B cell (primary cell): Measurements from ENCODE around the gene KIAA0753. TPM values are rescaled to one million over a fixed set of nuclear protein-coding genes. Genes with fewer than 3 reads are reported as not detected.

Experiments
- ATAC-seq: fragments of 200-7000 bp; cut with Tn5 transposase; one replicate; pipeline ENCODE4 v1.10.0; 2021; ENCODE audit warnings: low read depth, mild to moderate bottlenecking, moderate number of reproducible peaks, moderate library complexity
- CTCF ChIA-PET: fragments of 350-600 bp; sonication (Branson Sonifier 250); formaldehyde crosslinking; loops from one replicate; lab custom pipeline; 2021; ENCODE audit warnings: antibody characterized with exemption, inconsistent platforms; lab: Charles Lee
- POLR2A ChIA-PET: fragments of 350-600 bp; sonication (Branson Sonifier 250); formaldehyde crosslinking; loops from one replicate; lab custom pipeline; 2021; ENCODE audit warnings: antibody characterized with exemption; lab: Charles Lee
- DNase-seq: peaks from one replicate; pipeline ENCODE4 v3.0.0; 2013
- H2AFZ ChIP-seq: 2 replicates; pipeline ENCODE4 v1.6.1; 2012; ENCODE audit warnings: mild to moderate bottlenecking, low read depth, low read length; ENCODE audit not compliant: insufficient read depth, poor library complexity, severe bottlenecking
- H3K27ac ChIP-seq, 2 donors: 1 replicate in 1 of 2; 2 replicates in 1 of 2; pipeline ENCODE4 v1.5.1; 2012 to 2013; ENCODE audit warnings: low read length in 2 of 2, mild to moderate bottlenecking in 2 of 2, moderate library complexity in 1 of 2
- H3K27me3 ChIP-seq, 4 experiments: fragments of 200-600 bp in 1 of 4; sonication (generic) in 1 of 4; replicated peaks in 1 of 4; 1 replicate in 2 of 4; 2 replicates in 2 of 4; pipeline versions ENCODE4 v1.6.1 to v1.7.0; 2013 to 2016; ENCODE audit warnings: low read length in 3 of 4, mild to moderate bottlenecking in 2 of 4, mixed read lengths in 1 of 4, moderate library complexity in 1 of 4; ENCODE audit not compliant: insufficient read depth in 4 of 4, control insufficient read depth in 3 of 4; ENCODE audit errors: control extremely low read depth in 1 of 4
- H3K36me3 ChIP-seq, 2 experiments: replicated peaks in 1 of 2; 1 replicate in 1 of 2; 2 replicates in 1 of 2; pipeline versions ENCODE4 v1.6.1 to v1.7.1; 2013; ENCODE audit warnings: low read length in 1 of 2; ENCODE audit not compliant: insufficient read depth in 2 of 2, control insufficient read depth in 1 of 2; ENCODE audit errors: control extremely low read depth in 1 of 2, extremely low read depth in 1 of 2
- H3K4me1 ChIP-seq, 2 donors: fragments of 200-600 bp in 1 of 2; sonication (generic) in 1 of 2; 1 replicate in 1 of 2; 2 replicates in 1 of 2; pipeline versions ENCODE4 v1.5.1 to v1.6.1; 2013 to 2017; ENCODE audit warnings: low read length in 2 of 2; ENCODE audit not compliant: control insufficient read depth in 2 of 2, insufficient read depth in 2 of 2
- H3K4me2 ChIP-seq: replicated peaks from 2 replicates; pipeline ENCODE3; 2012; ENCODE audit warnings: mild to moderate bottlenecking, low read depth, low read length; ENCODE audit not compliant: poor library complexity, severe bottlenecking
- H3K4me3 ChIP-seq, 5 experiments: fragments of 200-600 bp in 1 of 5; sonication (generic) in 1 of 5; 1 replicate in 3 of 5; 2 replicates in 2 of 5; pipeline versions ENCODE4 v1.5.1 to v1.7.0; 2011 to 2016; ENCODE audit warnings: low read length in 4 of 5, mild to moderate bottlenecking in 4 of 5, low read depth in 2 of 5, control low read depth in 1 of 5, moderate library complexity in 1 of 5; ENCODE audit not compliant: insufficient read depth in 1 of 5; ENCODE audit errors: control extremely low read depth in 1 of 5, extremely low read depth in 1 of 5
- H3K79me2 ChIP-seq: fragments of 200-600 bp; sonication (generic); one replicate; pipeline ENCODE4 v1.6.0; 2016; ENCODE audit warnings: low read length; ENCODE audit not compliant: control insufficient read depth, insufficient read depth
- H3K9ac ChIP-seq: fragments of 200-600 bp; sonication (generic); 2 replicates; pipeline ENCODE4 v1.6.1; 2017; ENCODE audit warnings: mild to moderate bottlenecking, low read length, moderate library complexity
- H3K9me3 ChIP-seq, 3 donors: one replicate each; pipeline versions ENCODE4 v1.6.1 to v1.7.1; 2013; ENCODE audit warnings: low read length in 2 of 3; ENCODE audit not compliant: control insufficient read depth in 2 of 3, insufficient read depth in 1 of 3; ENCODE audit errors: control extremely low read depth in 1 of 3
- H4K20me1 ChIP-seq: 2 replicates; pipeline ENCODE4 v1.6.0; 2012; ENCODE audit warnings: mild to moderate bottlenecking, low read length; ENCODE audit not compliant: insufficient read depth, control insufficient read depth, poor library complexity, severe bottlenecking
- H3K27ac Mint-ChIP-seq: one replicate; pipeline ENCODE4 v1.8.0; 2021; ENCODE audit warnings: mixed read lengths
- H3K27me3 Mint-ChIP-seq: one replicate; pipeline ENCODE4 v1.8.0; 2021; ENCODE audit warnings: mixed read lengths
- H3K4me1 Mint-ChIP-seq: one replicate; pipeline ENCODE4 v1.8.0; 2021; ENCODE audit warnings: mixed read lengths
- H3K4me3 Mint-ChIP-seq: one replicate; pipeline ENCODE4 v1.8.0; 2021; ENCODE audit warnings: mixed read lengths
- H3K9me3 Mint-ChIP-seq: one replicate; pipeline ENCODE4 v1.8.0; 2022; ENCODE audit warnings: mixed read lengths; ENCODE audit not compliant: insufficient read depth
- EZH2 ChIP-seq: IDR thresholded peaks from 2 replicates; pipeline ENCODE4 v1.6.1; 2012; ENCODE audit warnings: borderline replicate concordance, low read depth, mild to moderate bottlenecking, moderate library complexity, low read length; ENCODE audit not compliant: insufficient read depth, poor library complexity, severe bottlenecking
- WGBS: methylation state at CpG from one replicate; pipeline ENCODE4 v1.1.5; 2013; ENCODE audit warnings: missing lambda C conversion rate; ENCODE audit not compliant: insufficient coverage; 5-methylcytosine and 5-hydroxymethylcytosine counted together
- intact Hi-C: fragments of 100-400 bp; cut with micrococcal nuclease; formaldehyde crosslinking; loops from one replicate; pipeline ENCODE4 v1.10.0; 2022
- polyA minus RNA-seq: library from RNA; depleted of rRNA, polyadenylated mRNA; stranded (reverse); fragments of >200 nt; gene quantifications from 2 replicates; pipeline ENCODE4 v1.2.3, GENCODE V29; 2012
- polyA plus RNA-seq: library from polyadenylated mRNA; depleted of rRNA; stranded (reverse); fragments of >200 nt; gene quantifications from 2 replicates; pipeline ENCODE4 v1.2.3, GENCODE V29; 2012
- total RNA-seq, 2 donors: library from RNA; stranded (reverse); fragments of 120-200 nt in 1 of 2; gene quantifications; 1 replicate in 1 of 2; 2 replicates in 1 of 2; pipeline versions ENCODE4 v1.2.3 to v1.2.4, GENCODE V29; 2013 to 2022
- TF ChIP-seq, protein P1 (sequence below): fragments of 200-600 bp; IDR thresholded peaks from one replicate; pipeline ENCODE4 v1.8.0; 2022; ENCODE audit warnings: antibody characterized with exemption, mild to moderate bottlenecking

The KIAA0753 gene
- total RNA-seq (28.7 and 29.1 TPM in 2 replicates), polyA plus RNA-seq (5.9 and 6.3 TPM in 2 replicates), polyA minus RNA-seq (6.5 and 14.4 TPM in 2 replicates)
- 12.1 TPM for total RNA-seq (2013)

DNA sequence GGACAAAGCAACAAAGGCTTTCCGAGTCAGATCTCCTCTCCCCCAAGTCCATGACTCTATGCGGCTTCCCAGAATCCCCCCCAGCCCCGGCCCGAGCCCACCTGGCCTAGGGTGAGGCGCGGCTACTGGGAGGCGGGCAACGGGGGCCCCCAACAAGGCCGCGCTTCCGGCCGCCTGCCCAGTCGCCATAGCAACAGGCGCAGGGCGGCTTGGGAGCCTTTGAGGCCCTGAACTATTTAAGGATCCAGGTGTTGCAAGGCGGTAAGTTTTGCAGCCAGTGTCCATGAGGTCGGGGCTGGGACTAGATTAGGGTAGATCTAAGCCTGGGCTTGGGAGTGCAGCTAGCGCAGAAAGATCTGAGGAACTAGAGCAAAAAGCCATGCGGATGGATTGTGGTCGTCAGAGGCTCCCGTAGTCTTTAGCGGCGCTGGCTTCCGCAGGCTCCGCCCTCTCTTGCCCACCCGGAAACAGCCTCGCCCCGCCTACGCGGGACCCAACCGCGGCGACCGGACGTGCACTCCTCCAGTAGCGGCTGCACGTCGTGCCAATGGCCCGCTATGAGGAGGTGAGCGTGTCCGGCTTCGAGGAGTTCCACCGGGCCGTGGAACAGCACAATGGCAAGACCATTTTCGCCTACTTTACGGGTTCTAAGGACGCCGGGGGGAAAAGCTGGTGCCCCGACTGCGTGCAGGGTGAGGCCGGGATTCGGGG, at the start of gene KIAA0753, which contains the start of gene TXNDC17:
Gene KIAA0753 (minus strand): TSS at position 176 of the 711 bp plus-strand sequence. CDS start 5,608 bp downstream, outside the sequence.
Gene TXNDC17 (plus strand): TSS at position 525 of the 711 bp plus-strand sequence. CDS start 23 bp downstream, at position 548.
- DNase-seq (peak; percentile 95), ATAC-seq (peak; percentile 95)
- TF ChIP-seq, protein P1, sequence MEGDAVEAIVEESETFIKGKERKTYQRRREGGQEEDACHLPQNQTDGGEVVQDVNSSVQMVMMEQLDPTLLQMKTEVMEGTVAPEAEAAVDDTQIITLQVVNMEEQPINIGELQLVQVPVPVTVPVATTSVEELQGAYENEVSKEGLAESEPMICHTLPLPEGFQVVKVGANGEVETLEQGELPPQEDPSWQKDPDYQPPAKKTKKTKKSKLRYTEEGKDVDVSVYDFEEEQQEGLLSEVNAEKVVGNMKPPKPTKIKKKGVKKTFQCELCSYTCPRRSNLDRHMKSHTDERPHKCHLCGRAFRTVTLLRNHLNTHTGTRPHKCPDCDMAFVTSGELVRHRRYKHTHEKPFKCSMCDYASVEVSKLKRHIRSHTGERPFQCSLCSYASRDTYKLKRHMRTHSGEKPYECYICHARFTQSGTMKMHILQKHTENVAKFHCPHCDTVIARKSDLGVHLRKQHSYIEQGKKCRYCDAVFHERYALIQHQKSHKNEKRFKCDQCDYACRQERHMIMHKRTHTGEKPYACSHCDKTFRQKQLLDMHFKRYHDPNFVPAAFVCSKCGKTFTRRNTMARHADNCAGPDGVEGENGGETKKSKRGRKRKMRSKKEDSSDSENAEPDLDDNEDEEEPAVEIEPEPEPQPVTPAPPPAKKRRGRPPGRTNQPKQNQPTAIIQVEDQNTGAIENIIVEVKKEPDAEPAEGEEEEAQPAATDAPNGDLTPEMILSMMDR: no peak
- TF ChIP-seq EZH2: no peak
- peak within 1 kb of the TSS; percentile 99 for H3K27ac Mint-ChIP-seq
- H3K4me2 ChIP-seq: peak within 1 kb of the TSS; percentile 87
- H3K9ac ChIP-seq: peak within 1 kb of the TSS; percentile 90
- H3K9me3 Mint-ChIP-seq: no peaks in the 10 kb centered on the region
- H3K4me3 ChIP-seq: peak within 1 kb of the TSS; percentile 83 to 94 (median 89)
- H3K27me3 ChIP-seq: no peaks in the 10 kb centered on the region
- H3K9me3 ChIP-seq: no peaks in the 10 kb centered on the region
- ChIA-PET CTCF (no interaction called here), POLR2A (interaction anchor here (0.6 to 1.5 kb wide), 5 partner anchors 10 to 1452 kb away, joined by 3 to 5 read pairs (median 3); partner anchors contain the start of genes C17orf100 and MED31)
- H3K4me1 Mint-ChIP-seq: peaks cover 37% of the 10 kb centered on the region
- intact Hi-C loops: loop anchor here (1.0 to 2.0 kb wide), 3 partner anchors 11 to 196 kb away; partner anchors contain the start of genes C17orf100, MED31 and PIMREG
- peak within 1 kb of the TSS; percentile 64 to 89 for H3K27ac ChIP-seq
- peaks cover 12% of the 10 kb centered on the region for H4K20me1 ChIP-seq
- H3K36me3 ChIP-seq: peaks cover 1 to 28% of the 10 kb centered on the region in 2 experiments
- peaks cover 22 to 30% of the 10 kb centered on the region in 2 donors for H3K4me1 ChIP-seq
- under 1% methylated on average over 52 of the region's 52 CpGs for WGBS
- peaks cover 54% of the 10 kb centered on the region for H3K79me2 ChIP-seq
- H3K4me3 Mint-ChIP-seq: peak within 1 kb of the TSS; percentile 98
- no peaks in the 10 kb centered on the region for H3K27me3 Mint-ChIP-seq
- H2AFZ ChIP-seq: peak within 1 kb of the TSS; percentile 99

DNA sequence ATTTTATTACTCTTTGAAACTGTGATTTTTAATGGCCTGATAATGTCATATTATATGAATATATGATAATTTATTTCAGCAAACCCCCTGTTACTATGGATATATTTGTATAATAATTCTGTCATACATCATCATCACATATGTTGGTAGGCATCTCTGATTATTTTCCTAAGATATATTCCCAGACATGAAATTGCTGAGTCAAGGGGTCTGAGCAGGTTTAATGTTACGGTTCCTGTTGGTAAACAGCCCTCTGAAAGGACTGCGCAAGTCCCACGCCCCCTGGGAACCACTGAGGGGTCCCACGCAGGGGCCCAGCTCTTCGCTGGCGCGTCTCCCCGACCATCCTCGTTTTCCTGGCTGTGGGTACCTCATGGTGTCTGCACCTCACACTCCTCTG, 48.4 kb upstream of the KIAA0753 start:
- POLR2A ChIA-PET: no interaction called here
- WGBS: 95% methylated on average over 9 of the region's 9 CpGs
- no peak overlapping the region for H3K27ac Mint-ChIP-seq

More for the DNA sequence above, 48.4 kb upstream of the KIAA0753 start:
- no peak for ATAC-seq
- Histone ChIP-seq H3K79me2 (no peaks in the 10 kb centered on the region), H3K27me3 (peaks cover 0 to 11% (median 0%) of the 10 kb centered on the region in 4 experiments), H3K36me3 (no peaks in the 10 kb centered on the region), H3K4me1 (no peaks in the 10 kb centered on the region), H4K20me1 (no peaks in the 10 kb centered on the region), H2AFZ (no peak overlapping the region), H3K4me3 (no peak overlapping the region), H3K27ac (no peak overlapping the region), H3K9me3 (no peaks in the 10 kb centered on the region), H3K9ac (no peak overlapping the region), H3K4me2 (no peak overlapping the region)
- Mint-ChIP-seq H3K4me1 (no peaks in the 10 kb centered on the region), H3K27me3 (peaks cover 49% of the 10 kb centered on the region), H3K9me3 (no peaks in the 10 kb centered on the region), H3K4me3 (no peak overlapping the region)
- CTCF ChIA-PET: interaction anchor here (1.2 kb wide), 1 partner anchor 13 kb away, joined by 3 read pairs; no protein-coding TSS in a partner anchor
- no peak for DNase-seq
- TF ChIP-seq, protein P1: no peak
- TF ChIP-seq EZH2: no peak
- intact Hi-C loops: no loop called here
